Measurements from ENCODE around the gene METRN.
"Not testable (repeated sequence)": the region's sequence is repeated elsewhere in the genome, so short reads cannot be mapped to it uniquely, and the experiment has no call there.

Gene METRN

DNA sequence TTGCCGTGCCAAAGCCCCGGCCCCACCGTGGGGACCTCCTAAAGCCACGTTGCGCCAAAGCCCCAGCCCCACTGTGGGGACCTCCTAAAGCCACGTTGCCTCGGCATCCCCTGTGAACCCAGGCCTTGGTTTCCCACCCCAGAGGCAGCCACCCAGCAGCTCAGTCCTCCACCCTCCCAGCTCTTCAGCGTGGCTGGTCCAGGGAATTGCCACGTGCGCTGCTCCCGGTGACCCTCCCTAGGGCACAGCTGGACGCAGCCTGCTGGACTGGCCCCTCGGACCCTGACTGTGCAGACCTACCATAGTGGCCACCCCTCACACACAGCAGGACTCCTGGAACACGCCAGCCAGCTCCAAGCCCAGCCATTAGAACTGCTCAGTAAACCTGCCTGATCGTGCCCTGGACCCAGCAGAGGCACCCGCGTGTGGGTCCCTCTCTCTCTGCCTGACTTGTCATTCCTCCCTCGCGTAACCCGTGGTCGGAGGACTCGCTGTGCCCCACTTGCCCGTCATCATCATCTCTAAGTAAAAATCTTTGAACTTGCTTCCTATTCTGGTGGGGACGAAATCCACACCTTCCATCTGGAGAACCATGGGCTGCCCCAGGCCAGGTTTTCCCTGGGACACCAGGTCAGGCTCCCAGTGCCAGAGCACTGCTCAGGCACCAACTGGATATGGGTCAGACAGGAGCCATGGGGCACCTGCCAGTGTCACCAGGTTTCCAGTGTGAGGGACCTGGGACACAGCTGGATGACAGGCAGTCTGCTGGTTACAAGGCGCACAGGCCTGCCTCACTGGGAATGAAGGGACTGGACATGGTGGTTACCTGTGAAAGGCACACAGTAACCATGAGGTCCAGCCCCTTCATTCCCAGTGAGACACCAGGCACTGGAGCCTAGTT is 20.3 kb downstream of the METRN start:
- no peak for DNase-seq (ENCODE audit: low read depth in 3 of 3)

GRCh38 chr16:735982-736453 is 21.1 kb downstream of the METRN start:
- DNase-seq (ENCODE audit: low read depth in 3 of 3): peak; percentile 43 to 74 (median 65)

- no peak for DNase-seq (ENCODE audit: low read depth in 3 of 3)
Measured at GRCh38 chr16:736936-737481, 22.1 kb downstream of the METRN start.

DNA sequence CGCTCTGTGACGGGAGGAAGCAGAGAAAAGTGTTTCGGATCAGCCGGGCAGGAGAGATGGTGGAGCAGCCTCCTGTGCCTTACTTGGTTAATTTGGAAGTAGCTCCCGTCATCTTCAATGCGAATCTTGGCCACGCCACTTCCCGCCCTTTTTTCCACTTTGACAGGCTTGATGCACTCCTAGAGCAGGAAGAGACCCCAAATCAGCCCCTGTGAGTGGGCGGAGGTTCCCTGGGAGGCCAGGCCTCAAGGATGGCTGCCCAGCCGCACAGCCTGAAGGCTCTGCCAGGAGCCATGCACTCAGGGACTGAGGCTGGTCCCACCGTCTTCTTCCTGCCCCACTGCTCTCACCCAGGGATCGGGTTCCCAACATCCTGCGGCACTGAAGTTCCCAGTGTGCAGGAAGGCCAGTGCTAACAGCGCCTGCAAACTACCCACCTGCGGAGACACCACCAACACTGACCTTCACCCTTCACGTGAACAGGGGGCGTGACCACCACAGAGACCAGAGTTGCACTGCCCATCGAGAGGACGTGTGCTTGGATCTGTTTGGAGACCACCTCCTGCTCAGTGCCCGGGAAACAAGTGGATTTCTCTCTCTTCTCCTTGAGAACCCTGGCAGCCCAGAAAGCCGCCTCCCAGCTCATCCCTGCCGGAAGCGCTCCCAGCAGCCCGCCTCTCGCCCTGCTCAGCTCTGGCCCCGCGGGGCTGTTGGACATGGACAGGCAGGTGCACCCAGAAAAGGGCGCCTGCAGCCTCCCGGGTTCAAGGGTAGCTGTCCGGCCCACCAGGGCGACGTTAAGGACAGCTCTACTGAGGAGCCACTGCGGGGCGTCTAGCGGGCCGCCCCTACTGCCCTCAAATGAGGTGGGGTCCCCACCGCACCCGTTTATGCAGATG is 24.9 kb downstream of the METRN start:
- no peak for DNase-seq (ENCODE audit: low read depth in 3 of 3)

- DNase-seq (ENCODE audit: low read depth in 3 of 3): no peak
Measured at GRCh38 chr16:740459-740763, 25.5 kb downstream of the METRN start.

GRCh38 chr16:740764-741505 is 26.0 kb downstream of the METRN start, which contains the start of gene CIAO3:
Gene CIAO3, minus strand, starts transcription at chr16:740997. Its CDS starts 12 bp downstream, at chr16:740985.
- DNase-seq (ENCODE audit: low read depth in 3 of 3): peak; percentile 86 to 90 (median 88)

DNA sequence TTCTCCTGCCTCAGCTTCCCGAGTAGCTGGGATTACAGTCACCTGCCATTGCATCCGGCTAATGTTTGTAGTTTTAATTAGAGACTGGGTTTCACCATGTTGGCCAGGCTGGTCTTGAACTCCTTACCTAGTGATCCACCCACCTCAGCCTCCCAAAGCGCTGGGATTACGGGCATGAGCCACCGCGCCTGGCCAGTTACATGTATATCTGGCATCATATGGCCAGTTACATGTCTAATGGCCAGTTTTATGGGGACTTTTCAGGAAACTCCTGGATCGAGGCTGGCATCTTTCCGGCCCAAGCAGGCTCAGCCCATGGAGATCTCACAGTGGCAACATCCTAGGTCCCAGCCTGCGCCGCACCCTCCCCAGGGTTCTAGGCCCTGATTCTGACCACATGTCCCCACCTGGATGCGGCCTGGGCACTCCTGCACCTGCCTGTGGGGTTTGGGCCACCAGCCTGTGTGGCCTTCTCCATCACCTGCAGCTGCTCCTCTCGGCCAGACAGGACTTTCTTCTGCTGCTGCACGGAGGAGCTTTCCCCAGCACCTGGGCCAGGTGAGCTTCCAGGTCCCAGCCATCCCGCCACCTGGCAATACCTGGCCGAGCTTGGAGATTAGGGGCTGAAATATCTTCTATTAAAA is 27.2 kb downstream of the METRN start:
- no peak for DNase-seq (ENCODE audit: low read depth in 3 of 3)

- not testable (repeated sequence) for DNase-seq (ENCODE audit: low read depth in 3 of 3)
Measured at GRCh38 chr16:742894-743293, 28.0 kb downstream of the METRN start.

DNA sequence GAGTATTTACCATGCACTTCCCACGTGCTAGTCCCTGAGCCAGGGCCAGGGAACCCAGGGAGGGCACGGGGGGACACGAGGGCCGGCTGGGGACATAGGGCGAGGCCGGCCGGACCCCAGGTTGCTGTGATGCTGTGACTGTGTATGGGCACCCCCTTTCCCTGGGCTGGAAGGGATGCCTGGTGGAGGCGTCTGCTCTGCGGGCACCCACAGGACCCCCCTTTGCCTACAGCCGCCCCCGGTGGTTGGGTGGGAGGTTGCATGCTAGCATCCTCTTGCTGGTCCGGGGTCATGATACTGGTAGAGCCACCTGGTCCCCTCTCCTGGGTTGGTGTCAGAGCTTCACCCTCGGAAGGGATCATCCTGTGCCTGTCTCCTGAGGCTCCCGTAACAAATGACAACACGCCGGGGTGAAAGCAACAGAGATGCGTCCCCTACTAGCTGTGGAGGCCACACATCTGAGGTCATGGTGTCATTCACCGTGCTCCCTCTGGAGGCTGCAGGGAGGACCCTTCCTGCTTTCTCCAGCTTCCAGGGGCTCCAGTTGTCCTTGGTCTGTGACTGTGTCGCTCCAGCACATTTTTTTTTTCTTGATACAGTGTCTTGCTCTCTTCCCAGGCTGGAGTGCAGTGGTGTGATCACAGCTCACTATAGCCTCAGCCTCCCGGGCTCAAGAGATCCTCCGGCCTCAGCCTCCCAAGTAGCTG is 29.0 kb downstream of the METRN start:
- DNase-seq (ENCODE audit: low read depth in 3 of 3): no peak

- no peak for DNase-seq (ENCODE audit: low read depth in 3 of 3)
Measured at GRCh38 chr16:745739-746138, 30.8 kb downstream of the METRN start.

DNA sequence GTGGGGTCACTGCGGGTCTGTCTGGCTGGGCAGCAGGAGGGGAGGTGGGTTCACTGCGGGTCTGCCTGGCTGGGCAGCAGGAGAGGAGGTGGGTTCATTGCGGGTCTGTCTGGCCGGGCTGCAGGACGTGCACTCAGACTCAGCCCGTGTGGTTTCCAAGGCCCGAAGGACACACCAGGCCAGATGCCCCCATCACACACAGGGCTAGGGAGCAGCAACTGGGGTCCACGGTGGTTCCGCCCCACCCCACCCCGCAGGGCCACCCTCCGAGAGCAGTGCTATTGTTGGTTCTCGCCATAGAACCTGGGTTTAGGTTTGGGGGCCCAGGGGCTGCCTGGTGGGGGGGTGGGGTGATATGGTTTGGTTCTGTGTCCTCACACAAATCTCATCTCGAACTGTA is 31.7 kb downstream of the METRN start:
- DNase-seq (ENCODE audit: low read depth in 3 of 3): no peak

DNA sequence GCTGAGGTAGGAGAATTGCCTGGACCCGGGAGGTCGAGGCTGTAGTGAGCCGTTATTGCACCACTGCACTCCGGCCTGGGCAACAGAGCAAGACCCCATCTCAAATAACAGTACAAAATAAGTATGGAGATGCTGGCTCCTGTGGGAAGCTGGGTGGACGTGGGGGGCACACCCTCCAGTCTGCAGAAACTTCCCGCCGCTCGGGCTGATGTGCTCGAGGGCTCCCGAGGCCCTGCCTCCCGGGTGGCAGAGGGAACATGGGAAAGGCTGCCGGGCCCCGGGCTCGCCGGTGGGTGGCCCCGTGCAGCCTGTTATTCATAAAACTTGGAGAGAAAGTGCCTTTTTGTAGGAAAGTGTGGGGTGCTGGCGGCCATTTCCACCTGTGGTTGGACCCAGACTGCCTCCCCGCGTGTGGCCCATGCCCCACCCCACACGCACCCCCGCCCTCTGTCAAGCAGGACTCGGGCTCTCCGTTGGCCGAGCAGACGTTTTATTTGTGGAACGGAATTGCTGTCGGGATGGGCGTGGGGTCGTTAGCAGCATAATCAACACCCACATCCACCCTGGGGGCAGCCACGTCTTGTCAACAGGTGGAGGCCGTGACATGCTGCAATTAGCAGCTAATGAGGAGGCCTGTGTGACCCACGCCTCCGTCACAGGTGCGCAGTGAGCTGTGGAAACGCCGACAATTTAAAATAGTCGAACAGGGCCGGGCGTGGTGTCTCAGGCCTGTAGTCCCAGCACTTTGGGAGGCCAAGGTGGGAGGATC is 33.2 kb downstream of the METRN start:
- no peak for DNase-seq (ENCODE audit: low read depth in 3 of 3)

DNA sequence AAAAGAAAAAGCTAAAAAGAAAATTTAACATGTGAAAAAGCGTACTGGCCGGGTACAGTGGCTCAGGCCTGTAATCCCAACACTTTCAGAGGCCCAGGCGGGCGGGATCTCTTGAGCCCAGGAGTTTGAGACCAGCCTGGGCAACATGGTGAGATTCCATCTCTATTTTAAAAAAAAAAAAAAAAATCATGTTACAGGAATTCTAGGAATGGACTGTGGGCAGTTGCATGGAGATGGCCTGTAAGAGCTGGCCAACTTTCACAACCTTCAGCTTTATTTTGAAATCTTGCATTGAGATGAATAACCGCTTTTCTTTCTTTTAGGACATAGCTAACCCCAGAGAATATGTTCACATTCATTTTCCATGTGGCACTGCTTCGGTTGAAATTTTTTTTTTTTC is 34.1 kb downstream of the METRN start:
- no peak for DNase-seq (ENCODE audit: low read depth in 3 of 3)

GRCh38 chr16:750485-750884 is 35.6 kb downstream of the METRN start:
- no peak for DNase-seq (ENCODE audit: low read depth in 3 of 3)

- no peak for DNase-seq (ENCODE audit: low read depth in 3 of 3)
Measured at GRCh38 chr16:751152-752006, 36.5 kb downstream of the METRN start.

GRCh38 chr16:752007-752312 is 37.0 kb downstream of the METRN start:
- DNase-seq (ENCODE audit: low read depth in 3 of 3): no peak

GRCh38 chr16:754121-754607 is 39.2 kb downstream of the METRN start:
- not testable (repeated sequence) for DNase-seq (ENCODE audit: low read depth in 3 of 3)

DNA sequence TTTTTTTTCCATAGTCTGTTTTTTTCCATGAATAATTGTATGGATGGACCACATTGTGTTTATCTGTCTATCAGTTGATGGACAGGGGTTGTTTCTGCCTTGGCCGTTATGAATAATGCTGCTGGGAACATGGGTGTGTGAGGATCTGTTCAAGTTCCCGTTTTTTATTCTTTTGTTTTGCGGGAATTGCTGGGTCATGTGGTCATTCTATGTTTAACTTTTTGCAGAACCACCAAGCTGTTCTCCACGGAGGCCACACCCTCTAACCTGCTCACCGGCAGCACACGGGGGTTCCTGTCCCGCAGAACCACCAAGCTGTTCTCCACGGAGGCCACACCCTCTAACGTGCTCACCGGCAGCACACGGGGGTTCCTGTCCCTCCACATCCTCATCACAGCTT is 39.7 kb downstream of the METRN start:
- DNase-seq (ENCODE audit: low read depth in 3 of 3): no peak

GRCh38 chr16:756428-756827 is 41.5 kb downstream of the METRN start:
- DNase-seq (ENCODE audit: low read depth in 3 of 3): no peak
